GM12878 (cell line): Measurements from ENCODE around the gene METTL5.

ENCODE experiments used
- CTCF ChIP-seq, 3 experiments: IDR thresholded peaks in 2 of 3; conservative IDR thresholded peaks in 1 of 3; 2 replicates each; pipeline ENCODE4 v1.5.1; 2011; ENCODE audit warnings: low read depth in 3 of 3, low read length in 3 of 3, mild to moderate bottlenecking in 3 of 3, control low read depth in 2 of 3, moderate library complexity in 2 of 3, inconsistent platforms in 1 of 3, mixed read lengths in 1 of 3; ENCODE audit not compliant: control insufficient read depth in 2 of 3, insufficient read depth in 1 of 3; ENCODE audit errors: extremely low read depth in 1 of 3
- POLR2AphosphoS5 ChIP-seq: IDR thresholded peaks from 2 replicates; pipeline ENCODE4 v1.6.1; 2011; ENCODE audit warnings: mild to moderate bottlenecking, low read length, inconsistent platforms

GRCh38 chr2:169771021-169771420 lies 53.7 kb downstream of the METTL5 start:
- TF ChIP-seq CTCF (IDR thresholded peaks at IDR 0.05 in 2 of 3, conservative IDR thresholded peaks at IDR 0.05 in 1 of 3; ENCODE audit: control insufficient read depth in 2 of 3, extremely low read depth in 1 of 3, insufficient read depth in 1 of 3, low read depth in 3 of 3, low read length in 3 of 3) = no peak
- TF ChIP-seq POLR2AphosphoS5 = no peak
